Keratinocyte (primary cell): Measurements from ENCODE around the gene COASY. TPM values are rescaled to one million over a fixed set of nuclear protein-coding genes. Genes with fewer than 3 reads are reported as not detected.
"Not testable (repeated sequence)": the region's sequence is repeated elsewhere in the genome, so short reads cannot be mapped to it uniquely, and the experiment has no call there.

Experiments
- DNase-seq: peaks from one replicate; pipeline ENCODE4 v3.0.0-alpha.2; 2011; ENCODE audit warnings: low read depth, missing footprints, low spot score
- FAIRE-seq: peaks from 2 replicates; lab custom pipeline; 2011; peaks lifted over from hg19 to GRCh38; lab: Jason Lieb, UNC
- H2AFZ ChIP-seq: 2 replicates; pipeline ENCODE4 v1.6.0; 2012; ENCODE audit warnings: low read length, control low read depth, inconsistent platforms; ENCODE audit not compliant: control insufficient read depth
- H3K27ac ChIP-seq: 2 replicates; pipeline ENCODE4 v1.5.1; 2011; ENCODE audit warnings: low read length; ENCODE audit not compliant: control insufficient read depth, insufficient read depth
- H3K27me3 ChIP-seq: 3 replicates; pipeline ENCODE4 v1.6.0; 2011; ENCODE audit warnings: low read length; ENCODE audit not compliant: control insufficient read depth, insufficient read depth; ENCODE audit errors: extremely low read depth
- H3K36me3 ChIP-seq, 2 experiments: 2 replicates in 1 of 2; 3 replicates in 1 of 2; pipeline ENCODE4 v1.5.1; 2011; ENCODE audit warnings: low read length in 2 of 2, mild to moderate bottlenecking in 1 of 2; ENCODE audit not compliant: control insufficient read depth in 2 of 2, insufficient read depth in 2 of 2; ENCODE audit errors: extremely low read depth in 1 of 2
- H3K4me1 ChIP-seq: 3 replicates; pipeline ENCODE4 v1.5.1; 2011; ENCODE audit warnings: low read length; ENCODE audit not compliant: control insufficient read depth, insufficient read depth; ENCODE audit errors: extremely low read depth
- H3K4me2 ChIP-seq: 3 replicates; pipeline ENCODE4 v1.6.0; 2011; ENCODE audit warnings: low read depth, low read length; ENCODE audit not compliant: control insufficient read depth, insufficient read depth; ENCODE audit errors: extremely low read depth
- H3K4me3 ChIP-seq, 3 experiments: fragments of 200-600 bp in 1 of 3; sonication (generic) in 1 of 3; 2 replicates in 2 of 3; 3 replicates in 1 of 3; pipeline ENCODE4 v1.5.1; 2011 to 2016; ENCODE audit warnings: low read length in 3 of 3, mild to moderate bottlenecking in 3 of 3, control low read depth in 2 of 3, inconsistent platforms in 1 of 3, low read depth in 1 of 3, mixed read lengths in 1 of 3, mixed run types in 1 of 3, moderate library complexity in 1 of 3; ENCODE audit not compliant: control insufficient read depth in 2 of 3, insufficient read depth in 2 of 3; ENCODE audit errors: extremely low read depth in 1 of 3
- H3K79me2 ChIP-seq: 2 replicates; pipeline ENCODE4 v1.6.0; 2012; ENCODE audit warnings: low read length; ENCODE audit not compliant: control insufficient read depth, insufficient read depth
- H3K9ac ChIP-seq: 3 replicates; pipeline ENCODE4 v1.6.0; 2011; ENCODE audit warnings: low read length; ENCODE audit not compliant: control insufficient read depth, insufficient read depth; ENCODE audit errors: extremely low read depth
- H3K9me1 ChIP-seq: 3 replicates; pipeline ENCODE4 v1.6.0; 2011; ENCODE audit warnings: low read length; ENCODE audit not compliant: control insufficient read depth, insufficient read depth; ENCODE audit errors: extremely low read depth
- H3K9me3 ChIP-seq: 2 replicates; pipeline ENCODE4 v1.5.1; 2012; ENCODE audit warnings: low read depth, low read length; ENCODE audit not compliant: control insufficient read depth
- H4K20me1 ChIP-seq: 3 replicates; pipeline ENCODE4 v1.6.0; 2011; ENCODE audit warnings: low read length; ENCODE audit not compliant: control insufficient read depth, insufficient read depth; ENCODE audit errors: extremely low read depth
- EZH2 ChIP-seq: IDR thresholded peaks from one replicate; pipeline ENCODE4 v1.6.1; 2012; ENCODE audit warnings: inconsistent platforms, mild to moderate bottlenecking, low read length, moderate library complexity
- dilution Hi-C: fragments of 300-500 bp; cut with MboI; formaldehyde crosslinking; loops from one replicate; pipeline ENCODE4 v1.7.0; 2020; ENCODE audit warnings: low sequenced_read_pairs; ENCODE audit not compliant: extremely low pct_ligation_motif_present
- polyA plus RNA-seq, 5 experiments: library from polyadenylated mRNA; depleted of rRNA in 3 of 5; stranded (reverse) in 3 of 5; stranded (forward) in 1 of 5; unstranded in 1 of 5; fragments of >200 nt; gene quantifications; 1 replicate in 1 of 5; 2 replicates in 3 of 5; 3 replicates in 1 of 5; pipeline versions ENCODE4 v1.2.1 to v1.2.3, GENCODE V29; 2011 to 2012; ENCODE audit warnings: missing spikeins in 2 of 5, low read depth in 1 of 5, low replicate concordance in 1 of 5
- TF ChIP-seq, protein P1 (sequence below), 3 experiments: IDR thresholded peaks in 1 of 3; conservative IDR thresholded peaks in 1 of 3; optimal IDR thresholded peaks in 1 of 3; 2 replicates in 2 of 3; 3 replicates in 1 of 3; pipeline versions ENCODE3 to v1.5.1; 2011; ENCODE audit warnings: low read length in 3 of 3, mild to moderate bottlenecking in 3 of 3, moderate library complexity in 2 of 3, control low read depth in 1 of 3, inconsistent platforms in 1 of 3; ENCODE audit not compliant: insufficient read depth in 2 of 3; ENCODE audit errors: extremely low read depth in 1 of 3

Gene COASY
- polyA plus RNA-seq, 1 donor (not counting 4 experiments of a cell fraction or from before 2014, with no cell fraction given): 26.2 TPM

DNA sequence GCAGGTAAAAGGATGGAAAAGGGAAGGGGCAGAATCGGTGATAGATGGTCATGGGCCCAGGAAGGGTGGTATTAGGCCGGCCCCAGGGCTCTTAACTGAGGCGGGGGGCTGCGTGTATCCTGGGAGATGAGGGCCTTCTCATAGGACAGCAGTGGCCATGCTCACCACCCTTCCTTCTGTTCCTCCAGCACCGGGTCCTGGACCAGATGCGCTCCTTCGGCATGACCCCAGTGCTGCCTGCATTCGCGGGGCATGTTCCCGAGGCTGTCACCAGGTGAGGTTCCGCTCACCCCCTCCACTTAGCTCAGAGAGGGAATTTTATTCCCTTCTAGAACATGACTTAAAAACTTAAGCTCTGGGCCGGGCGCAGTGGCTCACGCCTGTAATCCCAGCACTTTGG lies 23.5 kb upstream of the COASY start:
- no peak overlapping the region for H2AFZ ChIP-seq
- no peaks in the 10 kb centered on the region for H3K27me3 ChIP-seq
- H3K27ac ChIP-seq: no peak overlapping the region
- H3K4me3 ChIP-seq: no peak overlapping the region
- H3K36me3 ChIP-seq: peaks cover 2 to 8% of the 10 kb centered on the region in 2 experiments
- no peaks in the 10 kb centered on the region for H3K9me3 ChIP-seq
- dilution Hi-C loops: no loop called here
- H3K9ac ChIP-seq: no peak overlapping the region
- no peak for TF ChIP-seq EZH2
- TF ChIP-seq, protein P1, sequence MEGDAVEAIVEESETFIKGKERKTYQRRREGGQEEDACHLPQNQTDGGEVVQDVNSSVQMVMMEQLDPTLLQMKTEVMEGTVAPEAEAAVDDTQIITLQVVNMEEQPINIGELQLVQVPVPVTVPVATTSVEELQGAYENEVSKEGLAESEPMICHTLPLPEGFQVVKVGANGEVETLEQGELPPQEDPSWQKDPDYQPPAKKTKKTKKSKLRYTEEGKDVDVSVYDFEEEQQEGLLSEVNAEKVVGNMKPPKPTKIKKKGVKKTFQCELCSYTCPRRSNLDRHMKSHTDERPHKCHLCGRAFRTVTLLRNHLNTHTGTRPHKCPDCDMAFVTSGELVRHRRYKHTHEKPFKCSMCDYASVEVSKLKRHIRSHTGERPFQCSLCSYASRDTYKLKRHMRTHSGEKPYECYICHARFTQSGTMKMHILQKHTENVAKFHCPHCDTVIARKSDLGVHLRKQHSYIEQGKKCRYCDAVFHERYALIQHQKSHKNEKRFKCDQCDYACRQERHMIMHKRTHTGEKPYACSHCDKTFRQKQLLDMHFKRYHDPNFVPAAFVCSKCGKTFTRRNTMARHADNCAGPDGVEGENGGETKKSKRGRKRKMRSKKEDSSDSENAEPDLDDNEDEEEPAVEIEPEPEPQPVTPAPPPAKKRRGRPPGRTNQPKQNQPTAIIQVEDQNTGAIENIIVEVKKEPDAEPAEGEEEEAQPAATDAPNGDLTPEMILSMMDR (optimal IDR thresholded peaks at IDR 0.05 in 1 of 3, IDR thresholded peaks at IDR 0.05 in 1 of 3, conservative IDR thresholded peaks at IDR 0.05 in 1 of 3; ENCODE audit: extremely low read depth in 1 of 3, insufficient read depth in 2 of 3, low read length in 3 of 3): no peak
- peaks cover 20% of the 10 kb centered on the region for H3K4me1 ChIP-seq
- no peaks in the 10 kb centered on the region for H3K9me1 ChIP-seq
- FAIRE-seq: no peak
- peaks cover 5% of the 10 kb centered on the region for H3K79me2 ChIP-seq
- no peak for DNase-seq
- no peaks in the 10 kb centered on the region for H4K20me1 ChIP-seq
- no peak overlapping the region for H3K4me2 ChIP-seq

DNA sequence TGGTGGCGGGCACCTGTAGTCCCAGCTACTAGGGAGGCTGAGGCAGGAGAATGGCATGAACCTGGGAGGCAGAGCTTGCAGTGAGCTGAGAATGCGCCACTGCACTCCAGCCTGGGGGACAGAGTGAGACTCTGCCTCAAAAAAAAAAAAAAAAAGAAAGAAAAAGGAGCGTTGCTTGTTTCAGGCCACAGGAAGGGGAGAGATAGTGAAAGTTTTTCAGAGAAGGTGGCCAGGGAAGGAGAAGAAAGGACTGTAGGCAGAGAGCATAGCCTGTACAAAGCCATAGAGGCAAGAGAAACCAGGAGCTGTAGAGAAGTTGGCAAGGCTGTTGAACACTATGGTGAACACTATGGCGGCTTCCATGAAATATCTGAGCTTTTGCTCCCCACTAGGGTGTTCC lies 21.4 kb upstream of the COASY start:
- H3K27ac ChIP-seq, DNase-seq, H2AFZ ChIP-seq, H3K9me3 ChIP-seq, H3K9ac ChIP-seq, H4K20me1 ChIP-seq, H3K36me3 ChIP-seq, H3K27me3 ChIP-seq, dilution Hi-C loops, H3K9me1 ChIP-seq, H3K4me3 ChIP-seq, H3K4me2 ChIP-seq, FAIRE-seq, H3K79me2 ChIP-seq: not testable (repeated sequence)
- peaks cover 17% of the 10 kb centered on the region for H3K4me1 ChIP-seq
